GM18502 (cell line): ENCODE results near the gene PDPK1.
"Not testable (repeated sequence)": the region's sequence is repeated elsewhere in the genome, so short reads cannot be mapped to it uniquely, and the experiment has no call there.

ENCODE experiments used
- ATAC-seq: cut with Tn5 transposase; IDR thresholded peaks from one replicate; pipeline ENCODE4 v1.9.1; 2021; ENCODE audit warnings: mild to moderate bottlenecking; ENCODE audit not compliant: unreplicated experiment, poor library complexity

The PDPK1 gene

GRCh38 chr16:2604016-2604369, 66.2 kb downstream of the PDPK1 start:
- ATAC-seq: not testable (repeated sequence)

- ATAC-seq: peak; percentile 39
Observed at GRCh38 chr16:2606820-2607219, 69.0 kb downstream of the PDPK1 start.

GRCh38 chr16:2609345-2609744, 71.5 kb downstream of the PDPK1 start:
- not testable (repeated sequence) for ATAC-seq

GRCh38 chr16:2609827-2610470, 72.1 kb downstream of the PDPK1 start:
- no peak for ATAC-seq

- no peak for ATAC-seq
Observed at GRCh38 chr16:2610781-2611498, 73.1 kb downstream of the PDPK1 start.

- ATAC-seq: no peak
Observed at GRCh38 chr16:2611499-2611862, 73.7 kb downstream of the PDPK1 start.

GRCh38 chr16:2611877-2612276, 74.1 kb downstream of the PDPK1 start:
- not testable (repeated sequence) for ATAC-seq

- not testable (repeated sequence) for ATAC-seq
Observed at GRCh38 chr16:2613251-2613650, 75.4 kb downstream of the PDPK1 start.

GRCh38 chr16:2614761-2615191, 77.0 kb downstream of the PDPK1 start:
- no peak for ATAC-seq

- ATAC-seq: not testable (repeated sequence)
Observed at GRCh38 chr16:2618964-2619363, 81.1 kb downstream of the PDPK1 start.

GRCh38 chr16:2619628-2620027, 81.8 kb downstream of the PDPK1 start:
- not testable (repeated sequence) for ATAC-seq

GRCh38 chr16:2620870-2621269, 83.0 kb downstream of the PDPK1 start:
- not testable (repeated sequence) for ATAC-seq

- ATAC-seq: not testable (repeated sequence)
Observed at GRCh38 chr16:2621395-2621794, 83.6 kb downstream of the PDPK1 start.

GRCh38 chr16:2627075-2627474, 89.3 kb downstream of the PDPK1 start:
- ATAC-seq: not testable (repeated sequence)

- not testable (repeated sequence) for ATAC-seq
Observed at GRCh38 chr16:2631203-2631602, 93.4 kb downstream of the PDPK1 start.

GRCh38 chr16:2632291-2632690, 94.5 kb downstream of the PDPK1 start:
- ATAC-seq: not testable (repeated sequence)

GRCh38 chr16:2639071-2639721, 101.4 kb downstream of the PDPK1 start:
- not testable (repeated sequence) for ATAC-seq

GRCh38 chr16:2639722-2640072, 101.9 kb downstream of the PDPK1 start:
- ATAC-seq: not testable (repeated sequence)

GRCh38 chr16:2642561-2642960, 104.7 kb downstream of the PDPK1 start:
- not testable (repeated sequence) for ATAC-seq

GRCh38 chr16:2644754-2645453, 107.1 kb downstream of the PDPK1 start:
- not testable (repeated sequence) for ATAC-seq
